HEK293T (cell line): Measurements from ENCODE around the gene ZNF212.
"Not testable (repeated sequence)": the region's sequence is repeated elsewhere in the genome, so short reads cannot be mapped to it uniquely, and the experiment has no call there.

Source experiments
- CTCF ChIA-PET: fragments of 350-600 bp; formaldehyde crosslinking; extraction: SDS; loops from one replicate; lab custom pipeline; 2021; ENCODE audit warnings: antibody characterized with exemption, inconsistent platforms; lab: Yijun Ruan, JAX
- POLR2A ChIA-PET: fragments of 350-600 bp; formaldehyde crosslinking; extraction: SDS; loops from one replicate; lab custom pipeline; 2020; ENCODE audit warnings: antibody characterized with exemption, inconsistent platforms; lab: Yijun Ruan, JAX
- DNase-seq: peaks from one replicate; pipeline ENCODE4 v3.0.0; 2012; ENCODE audit warnings: mixed read lengths; ENCODE audit errors: extremely low spot score
- ARNT ChIP-seq: fragments of 450-650 bp; IDR thresholded peaks from 2 replicates; pipeline ENCODE4 v1.6.1; 2017; ENCODE audit warnings: mild to moderate bottlenecking
- BHLHE40 ChIP-seq: fragments of 450-650 bp; IDR thresholded peaks from 2 replicates; pipeline ENCODE4 v1.6.1; 2016; ENCODE audit warnings: mild to moderate bottlenecking, moderate library complexity, borderline replicate concordance
- CTBP1 ChIP-seq: fragments of 450-650 bp; IDR thresholded peaks from 2 replicates; pipeline ENCODE4 v1.6.1; 2016; ENCODE audit warnings: borderline replicate concordance
- ELF4 ChIP-seq: fragments of 450-650 bp; IDR thresholded peaks from 2 replicates; pipeline ENCODE4 v1.6.1; 2017; ENCODE audit warnings: antibody characterized with exemption
- FOXA1 ChIP-seq: fragments of 450-650 bp; IDR thresholded peaks from 2 replicates; pipeline ENCODE4 v1.6.1; 2016; ENCODE audit warnings: mild to moderate bottlenecking
- FOXK2 ChIP-seq: fragments of 450-650 bp; IDR thresholded peaks from 2 replicates; pipeline ENCODE4 v1.6.1; 2016; ENCODE audit warnings: mild to moderate bottlenecking
- FOXM1 ChIP-seq: fragments of 450-650 bp; IDR thresholded peaks from 2 replicates; pipeline ENCODE4 v1.6.1; 2017; ENCODE audit warnings: mild to moderate bottlenecking, borderline replicate concordance
- HDGF ChIP-seq: fragments of 450-650 bp; IDR thresholded peaks from 2 replicates; pipeline ENCODE4 v1.6.1; 2017; ENCODE audit warnings: antibody characterized with exemption, borderline replicate concordance
- L3MBTL2 ChIP-seq: fragments of 450-650 bp; conservative IDR thresholded peaks from 2 replicates; pipeline ENCODE4 v1.6.1; 2016; ENCODE audit warnings: mild to moderate bottlenecking
- LEF1 ChIP-seq: fragments of 450-650 bp; IDR thresholded peaks from 2 replicates; pipeline ENCODE4 v1.6.1; 2017; ENCODE audit warnings: mild to moderate bottlenecking, borderline replicate concordance
- NFRKB ChIP-seq: fragments of 450-650 bp; IDR thresholded peaks from 2 replicates; pipeline ENCODE4 v1.6.1; 2016; ENCODE audit warnings: mild to moderate bottlenecking, moderate library complexity
- PKNOX1 ChIP-seq: fragments of 450-650 bp; IDR thresholded peaks from 2 replicates; pipeline ENCODE4 v1.6.1; 2016
- SP1 ChIP-seq: fragments of 450-650 bp; IDR thresholded peaks from 2 replicates; pipeline ENCODE4 v1.6.1; 2017
- SUZ12 ChIP-seq: fragments of 450-650 bp; IDR thresholded peaks from 2 replicates; pipeline ENCODE4 v1.6.1; 2016; ENCODE audit warnings: mild to moderate bottlenecking
- TARDBP ChIP-seq: fragments of 450-650 bp; IDR thresholded peaks from 2 replicates; pipeline ENCODE4 v1.6.1; 2016
- ZNF384 ChIP-seq: fragments of 450-650 bp; IDR thresholded peaks from 2 replicates; pipeline ENCODE4 v1.6.1; 2016

Gene ZNF212

DNA sequence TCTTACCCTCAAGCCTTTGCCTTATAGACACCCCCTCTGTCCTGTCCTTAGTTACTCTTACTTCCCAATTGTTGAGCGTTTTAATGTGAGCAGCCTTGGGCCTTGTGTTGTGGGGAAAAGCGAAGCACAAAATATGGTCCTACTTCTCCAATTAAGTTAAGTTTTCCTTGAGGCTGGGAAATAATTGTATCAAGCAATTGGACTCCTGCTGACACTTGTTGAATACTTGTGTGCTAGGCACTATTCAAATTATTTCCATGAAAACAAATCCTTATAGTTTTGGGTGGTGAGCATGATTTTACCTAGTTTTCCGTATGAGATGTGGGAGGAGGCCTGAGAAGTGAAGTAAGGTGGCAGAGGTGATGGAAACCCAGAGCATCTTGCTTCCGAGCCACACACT is 17.1 kb downstream of the ZNF212 start:
- DNase-seq = no peak
- POLR2A ChIA-PET = no interaction called here
- CTCF ChIA-PET = interaction anchor here (0.7 kb wide), 1 partner anchor 156 kb away, joined by 3 read pairs; no protein-coding TSS in a partner anchor
- TF ChIP-seq ZNF384 = no peak
- TF ChIP-seq CTBP1 = no peak
- TF ChIP-seq FOXM1 = no peak
- no peak for TF ChIP-seq LEF1
- no peak for TF ChIP-seq SUZ12
- no peak for TF ChIP-seq FOXK2

GRCh38 chr7:149257146-149257545 is 17.7 kb downstream of the ZNF212 start:
- TF ChIP-seq HDGF = no peak
- ChIA-PET CTCF (no interaction called here), POLR2A (no interaction called here)
- DNase-seq = no peak

DNA sequence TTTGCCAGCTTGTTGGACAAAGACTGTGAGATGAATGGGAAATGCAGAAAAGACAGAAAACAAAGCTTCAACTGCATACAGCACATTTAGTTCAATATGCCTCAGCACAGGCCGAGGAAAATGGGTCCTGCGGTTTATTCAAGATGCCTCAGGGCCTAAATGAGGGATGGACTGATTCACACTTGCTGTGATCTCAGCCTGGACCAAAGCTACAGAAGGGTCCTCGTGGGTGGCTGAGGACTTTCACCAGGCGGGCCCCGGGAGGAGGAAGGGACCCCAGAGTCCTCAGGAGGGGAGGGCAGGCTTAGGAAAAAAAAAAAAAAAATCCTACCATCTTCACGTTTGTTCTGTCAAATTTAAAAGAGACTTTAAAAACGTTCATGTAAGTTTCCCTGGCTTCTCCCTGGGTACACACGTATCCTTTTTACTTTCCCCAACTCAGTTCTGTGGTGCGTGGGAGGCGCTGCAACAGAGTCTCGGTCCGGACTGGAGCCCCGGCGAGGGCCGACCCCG is 21.9 kb downstream of the ZNF212 start:
- TF ChIP-seq ZNF384 (peak; percentile 56; the same call in 1 of the 2 replicates), TARDBP (no peak), SUZ12 (no peak), HDGF (no peak), SP1 (no peak), CTBP1 (no peak), PKNOX1 (no peak)
- CTCF ChIA-PET = interaction anchor here (0.8 to 2.6 kb wide), 12 partner anchors 8 to 1108 kb away, joined by 3 to 14 read pairs (median 3); partner anchors contain the start of gene ZNF282
- POLR2A ChIA-PET = interaction anchor here (0.6 to 4.0 kb wide), 13 partner anchors 9 to 365 kb away, joined by 3 to 24 read pairs (median 6); partner anchors contain the start of genes ZNF282 and ZNF398
- DNase-seq = no peak

DNA sequence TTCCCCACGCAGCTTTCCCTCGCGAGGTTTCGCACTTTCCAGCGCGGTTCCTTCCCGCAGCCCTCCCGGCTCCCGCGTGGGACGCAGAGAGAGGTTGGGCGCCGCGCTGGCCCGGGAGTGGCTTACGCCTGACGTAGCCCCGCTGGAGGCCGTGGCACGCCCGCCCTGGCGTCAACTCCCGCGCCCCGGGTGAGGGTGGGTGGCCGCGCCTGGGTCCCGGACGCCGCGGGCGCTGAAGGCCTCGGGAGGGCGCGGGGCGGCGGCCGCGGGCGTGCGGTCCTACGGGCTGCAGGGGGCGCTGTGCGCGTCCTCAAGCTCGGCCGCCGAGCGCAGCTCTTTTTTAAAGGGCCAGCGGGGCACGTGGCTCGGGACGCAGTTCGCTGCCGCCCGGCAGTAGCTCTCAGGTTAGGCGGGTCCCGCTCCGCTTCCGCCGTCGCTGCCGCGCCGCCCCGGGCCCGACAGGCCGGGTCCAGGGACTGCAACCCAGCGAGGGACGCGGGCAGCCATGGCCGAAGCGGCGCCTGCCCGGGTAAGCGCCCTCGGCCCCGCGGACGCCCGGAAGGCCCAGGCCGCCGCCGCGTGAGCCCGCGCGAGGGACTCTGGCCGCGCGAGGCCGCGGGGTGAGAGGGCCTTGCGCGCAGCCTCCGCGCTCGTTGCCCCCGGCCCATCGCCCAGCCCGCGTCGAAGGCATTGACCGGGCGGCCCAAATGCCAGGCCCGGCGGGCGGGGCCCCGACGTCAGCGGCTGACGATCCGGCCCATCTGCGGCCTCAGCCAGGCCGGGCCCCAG is 22.6 kb downstream of the ZNF212 start, which contains the start of gene ZNF783:
TSS of gene ZNF783 (plus strand) at position 368 of the 789 bp plus-strand sequence. CDS start at position 506, 138 bp downstream.
- TF ChIP-seq FOXM1 = peak; percentile 19; the same call in 1 of the 2 replicates
- TF ChIP-seq SP1 = no peak
- TF ChIP-seq LEF1 = peak; percentile 69
- no peak for TF ChIP-seq CTBP1
- TF ChIP-seq ELF4 = no peak
- TF ChIP-seq NFRKB = no peak
- no peak for TF ChIP-seq ZNF384
- no peak for TF ChIP-seq PKNOX1
- TF ChIP-seq FOXA1 = no peak
- TF ChIP-seq FOXK2 = no peak
- TF ChIP-seq HDGF = no peak
- peak; percentile 85 for TF ChIP-seq L3MBTL2
- TF ChIP-seq TARDBP = peak; percentile 85
- no peak for TF ChIP-seq BHLHE40
- peak; percentile 44 for TF ChIP-seq ARNT
- POLR2A ChIA-PET = interaction anchor here (0.6 to 4.0 kb wide), 14 partner anchors 9 to 364 kb away, joined by 3 to 24 read pairs (median 6); partner anchors contain the start of genes ZNF282 and ZNF398
- peak; percentile 98 for DNase-seq
- CTCF ChIA-PET = interaction anchor here (0.5 to 2.6 kb wide), 18 partner anchors 9 to 1108 kb away, joined by 3 to 14 read pairs (median 3); partner anchors contain the start of gene ZNF282

DNA sequence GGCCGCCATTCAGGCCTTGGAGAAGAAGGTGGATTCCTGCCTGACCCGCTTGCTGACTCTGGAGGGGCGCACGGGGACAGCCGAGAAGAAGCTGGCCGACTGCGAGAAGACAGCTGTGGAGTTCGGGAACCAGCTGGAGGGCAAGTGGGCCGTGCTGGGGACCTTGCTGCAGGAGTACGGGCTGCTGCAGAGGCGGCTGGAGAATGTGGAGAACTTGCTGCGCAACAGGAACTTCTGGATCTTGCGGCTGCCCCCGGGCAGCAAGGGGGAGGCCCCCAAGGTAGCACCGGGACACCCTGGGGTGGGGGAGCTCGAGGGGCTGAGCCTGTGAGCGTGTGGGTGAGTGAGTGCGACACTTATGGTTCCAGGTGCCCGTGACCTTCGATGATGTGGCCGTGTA is 27.0 kb downstream of the ZNF212 start:
- no peak for DNase-seq
- POLR2A ChIA-PET = interaction anchor here (0.9 to 1.8 kb wide), 2 partner anchors 12 to 19 kb away, joined by 3 to 4 read pairs; no protein-coding TSS in a partner anchor
- TF ChIP-seq PKNOX1 = no peak
- TF ChIP-seq SUZ12 = no peak
- no peak for TF ChIP-seq LEF1
- no peak for TF ChIP-seq FOXA1
- TF ChIP-seq L3MBTL2 = no peak
- CTCF ChIA-PET = interaction anchor here (0.6 kb wide), 1 partner anchor 71 kb away, joined by 3 read pairs; the partner anchor contains the start of gene ZNF282

DNA sequence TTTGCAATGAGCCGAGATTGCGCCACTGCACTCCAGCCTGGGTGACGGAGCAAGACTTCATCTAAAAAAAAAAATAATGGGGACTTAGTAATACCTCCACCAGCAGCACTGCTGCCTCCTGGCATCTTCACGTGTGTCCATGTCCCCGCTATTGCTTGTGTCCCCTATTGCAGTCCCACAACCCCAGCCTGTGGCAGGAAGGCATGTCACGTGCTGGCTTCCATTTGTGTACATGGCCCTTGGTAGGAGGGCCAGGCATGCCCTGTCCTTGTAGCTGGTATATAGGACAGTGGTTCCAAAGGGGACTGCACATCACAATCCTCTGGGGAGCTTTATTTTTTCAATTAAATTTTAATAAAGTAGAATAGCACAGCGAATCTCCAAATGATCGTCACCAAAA is 28.3 kb downstream of the ZNF212 start:
- TF ChIP-seq ZNF384 (no peak), HDGF (no peak), TARDBP (no peak), SUZ12 (no peak)
- ChIA-PET POLR2A (no interaction called here), CTCF (interaction anchor here (1.0 kb wide), 1 partner anchor 42 kb away, joined by 4 read pairs; no protein-coding TSS in a partner anchor)
- no peak for DNase-seq

DNA sequence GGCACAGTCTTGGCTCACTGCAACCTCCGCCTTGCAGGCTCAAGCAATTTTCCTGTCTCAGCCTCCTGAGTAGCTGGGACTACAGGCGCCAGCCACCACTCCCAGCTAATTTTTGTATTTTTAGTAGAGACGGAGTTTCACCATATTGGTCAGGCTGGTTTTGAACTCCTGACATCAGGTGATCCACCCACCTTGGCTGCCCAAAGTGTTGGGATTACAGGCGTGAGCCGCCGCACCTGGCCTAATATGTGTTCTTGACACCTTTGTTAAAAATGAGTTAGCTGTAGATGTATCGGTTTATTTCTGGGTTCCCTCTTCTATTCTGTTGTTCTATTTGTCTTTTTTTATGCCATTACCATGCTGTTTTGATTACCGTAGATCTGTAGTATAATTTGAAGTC is 35.0 kb downstream of the ZNF212 start:
- DNase-seq, POLR2A ChIA-PET, CTCF ChIA-PET: not testable (repeated sequence)
